SIG-M5 treated with dmso at 0.1 percent for 504 hours (cell line): ENCODE results near the gene MNAT1.

ENCODE experiments used
- DNase-seq: peaks from one replicate; lab custom pipeline; 2025; ENCODE audit not compliant: unreplicated experiment; lab: John Stamatoyannopoulos, UW

The MNAT1 gene

GRCh38 chr14:60956632-60957031 lies 222.1 kb downstream of the MNAT1 start:
- DNase-seq: no peak

GRCh38 chr14:60958146-60958545 lies 223.6 kb downstream of the MNAT1 start:
- DNase-seq: no peak

- no peak for DNase-seq
Measured at GRCh38 chr14:60963761-60964160, 229.2 kb downstream of the MNAT1 start.

GRCh38 chr14:60964904-60965303 lies 230.3 kb downstream of the MNAT1 start:
- no peak for DNase-seq

- no peak for DNase-seq
Measured at GRCh38 chr14:60965402-60965801, 230.8 kb downstream of the MNAT1 start.

- no peak for DNase-seq
Measured at GRCh38 chr14:60968099-60968498, 233.5 kb downstream of the MNAT1 start.

- no peak for DNase-seq
Measured at GRCh38 chr14:60968671-60969070, 234.1 kb downstream of the MNAT1 start.

- DNase-seq: peak; percentile 27
Measured at GRCh38 chr14:60970146-60970545, 235.6 kb downstream of the MNAT1 start.

GRCh38 chr14:60971271-60971670 lies 236.7 kb downstream of the MNAT1 start:
- DNase-seq: no peak

- DNase-seq: no peak
Measured at GRCh38 chr14:60972295-60972694, 237.7 kb downstream of the MNAT1 start.

GRCh38 chr14:60973070-60973469 lies 238.5 kb downstream of the MNAT1 start:
- no peak for DNase-seq

GRCh38 chr14:60974090-60974651 lies 239.6 kb downstream of the MNAT1 start:
- no peak for DNase-seq

- no peak for DNase-seq
Measured at GRCh38 chr14:60975551-60975950, 241.0 kb downstream of the MNAT1 start.

GRCh38 chr14:60977847-60978246 lies 243.3 kb downstream of the MNAT1 start:
- no peak for DNase-seq

- peak; percentile 93 for DNase-seq
Measured at GRCh38 chr14:60980811-60981632, 246.5 kb downstream of the MNAT1 start, which contains the start of the genes SLC38A6 and TRMT5. Gene SLC38A6, plus strand, starts transcription at chr14:60981245. Its CDS starts 33 bp downstream, at chr14:60981278. Gene TRMT5, minus strand, starts transcription at chr14:60981079. Its CDS starts 106 bp downstream, at chr14:60980973.

GRCh38 chr14:60981633-60982455 lies 247.3 kb downstream of the MNAT1 start:
- DNase-seq: peak; percentile 36

- no peak for DNase-seq
Measured at GRCh38 chr14:60984196-60984595, 249.6 kb downstream of the MNAT1 start.

- DNase-seq: no peak
Measured at GRCh38 chr14:60986500-60986899, 251.9 kb downstream of the MNAT1 start.

GRCh38 chr14:60989599-60989998 lies 255.0 kb downstream of the MNAT1 start:
- DNase-seq: no peak

GRCh38 chr14:60998617-60999016 lies 264.1 kb downstream of the MNAT1 start:
- no peak for DNase-seq

GRCh38 chr14:60999536-60999935 lies 265.0 kb downstream of the MNAT1 start:
- no peak for DNase-seq

- DNase-seq: no peak
Measured at GRCh38 chr14:61003571-61003970, 269.0 kb downstream of the MNAT1 start.
